PC-3 (cell line): ENCODE measurements around the gene SLC35G4.
A peak's percentile ranks its signal among the peaks of the same experiment; 100 is the strongest.

Experiments
- EZH2 ChIP-seq: fragments of 300-600 bp; sonication (generic); IDR thresholded peaks from one replicate; pipeline ENCODE4 v1.6.1; 2017; ENCODE audit warnings: antibody characterized with exemption, mild to moderate bottlenecking, low read length; ENCODE audit not compliant: unreplicated experiment
- EZH2phosphoT487 ChIP-seq: fragments of 300-600 bp; sonication (generic); IDR thresholded peaks from 2 replicates; pipeline ENCODE4 v1.6.1; 2018; ENCODE audit warnings: mild to moderate bottlenecking, antibody characterized with exemption, low read length, borderline replicate concordance
- TF ChIP-seq, protein P1 (sequence below): fragments of 300-600 bp; sonication (generic); conservative IDR thresholded peaks from 2 replicates; pipeline ENCODE4 v1.5.1; 2017; ENCODE audit warnings: antibody characterized with exemption, low read depth, mild to moderate bottlenecking, low read length

DNA sequence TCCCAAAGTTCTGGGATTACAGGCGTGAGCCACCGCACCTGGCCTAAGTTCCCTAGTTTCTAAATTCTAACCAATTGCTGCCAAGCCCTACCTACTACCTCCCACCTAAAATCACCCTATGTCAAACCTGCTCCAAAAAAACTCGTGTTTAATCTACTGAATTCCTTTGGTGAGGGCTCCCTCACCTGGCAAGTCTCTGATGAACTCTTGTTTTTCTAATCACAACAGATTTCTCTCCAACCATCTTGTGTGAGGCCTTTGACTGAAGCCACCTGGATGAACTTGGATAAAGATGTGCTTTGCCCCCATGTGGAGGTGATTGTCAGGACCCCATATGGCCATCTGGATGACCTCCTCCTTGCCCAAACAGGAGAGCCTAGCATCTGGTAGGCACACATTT, 17.4 kb upstream of the SLC35G4 start:
- TF ChIP-seq, protein P1, sequence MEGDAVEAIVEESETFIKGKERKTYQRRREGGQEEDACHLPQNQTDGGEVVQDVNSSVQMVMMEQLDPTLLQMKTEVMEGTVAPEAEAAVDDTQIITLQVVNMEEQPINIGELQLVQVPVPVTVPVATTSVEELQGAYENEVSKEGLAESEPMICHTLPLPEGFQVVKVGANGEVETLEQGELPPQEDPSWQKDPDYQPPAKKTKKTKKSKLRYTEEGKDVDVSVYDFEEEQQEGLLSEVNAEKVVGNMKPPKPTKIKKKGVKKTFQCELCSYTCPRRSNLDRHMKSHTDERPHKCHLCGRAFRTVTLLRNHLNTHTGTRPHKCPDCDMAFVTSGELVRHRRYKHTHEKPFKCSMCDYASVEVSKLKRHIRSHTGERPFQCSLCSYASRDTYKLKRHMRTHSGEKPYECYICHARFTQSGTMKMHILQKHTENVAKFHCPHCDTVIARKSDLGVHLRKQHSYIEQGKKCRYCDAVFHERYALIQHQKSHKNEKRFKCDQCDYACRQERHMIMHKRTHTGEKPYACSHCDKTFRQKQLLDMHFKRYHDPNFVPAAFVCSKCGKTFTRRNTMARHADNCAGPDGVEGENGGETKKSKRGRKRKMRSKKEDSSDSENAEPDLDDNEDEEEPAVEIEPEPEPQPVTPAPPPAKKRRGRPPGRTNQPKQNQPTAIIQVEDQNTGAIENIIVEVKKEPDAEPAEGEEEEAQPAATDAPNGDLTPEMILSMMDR: peak; percentile 38; the same call in 1 of the 2 replicates
- TF ChIP-seq EZH2 (no peak), EZH2phosphoT487 (no peak)
